Inflammatory macrophage treated with lipopolysaccharide for 1 hour (primary cell): ENCODE data around the gene ZC3H12A.

Experiments
- DNase-seq, 2 donors: peaks; one replicate each; pipeline ENCODE4 v3.0.0-alpha.2; 2020 to 2022

Gene ZC3H12A

DNA sequence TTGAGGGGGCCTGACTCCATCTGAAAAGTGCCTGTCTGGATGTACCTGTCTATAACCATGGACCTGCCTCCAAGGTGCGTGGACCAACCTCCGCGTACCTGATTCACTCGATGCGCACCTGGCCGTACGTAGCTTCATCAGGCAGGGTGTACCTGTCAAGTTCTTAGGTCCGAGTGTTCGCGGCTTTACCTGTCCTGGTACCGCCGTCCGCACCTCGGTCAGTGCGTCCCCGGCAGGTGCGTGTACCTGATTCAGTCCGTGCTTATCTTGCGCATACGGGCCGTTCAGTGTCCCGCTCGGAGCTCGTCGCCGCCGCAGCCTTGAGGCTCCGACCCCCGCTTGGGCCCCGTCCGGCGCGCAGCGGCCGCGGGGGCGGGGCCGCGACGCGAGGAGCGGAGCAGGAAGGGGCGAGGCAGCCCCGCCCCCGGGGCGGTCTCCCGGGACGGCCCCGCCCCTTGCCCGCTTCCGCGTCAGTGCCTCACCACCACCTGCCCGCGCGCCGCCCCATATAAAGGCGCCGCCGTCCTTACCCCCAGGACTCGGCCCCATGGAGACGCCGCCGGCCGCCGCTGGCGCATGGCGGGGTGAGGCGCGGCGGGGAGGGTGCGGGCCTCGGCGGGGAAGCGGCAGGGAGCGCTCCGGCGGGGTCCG is at the start of gene ZC3H12A:
Gene ZC3H12A, plus strand, starts transcription at position 535 of the 651 bp plus-strand sequence. CDS start 917 bp downstream, outside the sequence.
- peak; percentile 91 to 98 for DNase-seq

DNA sequence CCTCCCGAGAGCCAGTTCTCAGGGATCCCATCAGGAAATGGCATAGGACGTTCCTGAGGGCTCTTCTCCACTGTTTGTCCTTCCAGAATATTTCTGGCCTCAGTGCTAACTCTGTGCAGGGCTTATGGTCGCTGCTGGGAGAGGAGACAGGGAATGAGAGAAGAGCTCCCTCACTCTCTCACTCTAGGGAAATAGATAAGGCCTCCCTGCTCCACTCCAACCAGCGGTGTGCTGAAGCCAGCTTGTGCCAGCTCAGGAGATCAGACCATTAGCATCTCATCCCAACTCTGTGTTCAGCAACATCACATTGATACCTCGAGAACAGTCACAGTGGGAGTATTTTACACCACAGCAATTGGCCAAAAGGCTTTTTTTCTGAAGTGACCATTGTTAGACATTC is 49.2 kb upstream of the ZC3H12A start:
- no peak for DNase-seq

DNA sequence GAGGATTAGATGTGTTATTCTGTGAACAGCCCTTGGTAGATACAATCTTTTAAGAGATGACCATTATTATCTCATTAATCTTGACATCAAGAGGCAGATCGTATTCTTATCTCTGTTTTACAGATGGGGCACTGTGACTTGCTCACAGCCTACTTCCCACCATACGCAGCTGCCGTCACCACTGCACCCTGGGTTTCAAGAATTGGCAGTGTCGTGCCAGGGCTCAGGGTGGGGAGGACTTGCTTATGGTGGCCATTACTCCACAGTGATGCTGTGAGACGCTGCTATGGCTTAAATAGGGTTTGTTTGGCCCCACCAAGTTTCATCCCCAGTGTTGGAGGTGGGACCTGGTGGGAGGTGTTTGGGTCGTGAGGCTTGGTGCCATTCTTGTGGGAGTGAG is 45.4 kb upstream of the ZC3H12A start:
- DNase-seq, result no peak

DNA sequence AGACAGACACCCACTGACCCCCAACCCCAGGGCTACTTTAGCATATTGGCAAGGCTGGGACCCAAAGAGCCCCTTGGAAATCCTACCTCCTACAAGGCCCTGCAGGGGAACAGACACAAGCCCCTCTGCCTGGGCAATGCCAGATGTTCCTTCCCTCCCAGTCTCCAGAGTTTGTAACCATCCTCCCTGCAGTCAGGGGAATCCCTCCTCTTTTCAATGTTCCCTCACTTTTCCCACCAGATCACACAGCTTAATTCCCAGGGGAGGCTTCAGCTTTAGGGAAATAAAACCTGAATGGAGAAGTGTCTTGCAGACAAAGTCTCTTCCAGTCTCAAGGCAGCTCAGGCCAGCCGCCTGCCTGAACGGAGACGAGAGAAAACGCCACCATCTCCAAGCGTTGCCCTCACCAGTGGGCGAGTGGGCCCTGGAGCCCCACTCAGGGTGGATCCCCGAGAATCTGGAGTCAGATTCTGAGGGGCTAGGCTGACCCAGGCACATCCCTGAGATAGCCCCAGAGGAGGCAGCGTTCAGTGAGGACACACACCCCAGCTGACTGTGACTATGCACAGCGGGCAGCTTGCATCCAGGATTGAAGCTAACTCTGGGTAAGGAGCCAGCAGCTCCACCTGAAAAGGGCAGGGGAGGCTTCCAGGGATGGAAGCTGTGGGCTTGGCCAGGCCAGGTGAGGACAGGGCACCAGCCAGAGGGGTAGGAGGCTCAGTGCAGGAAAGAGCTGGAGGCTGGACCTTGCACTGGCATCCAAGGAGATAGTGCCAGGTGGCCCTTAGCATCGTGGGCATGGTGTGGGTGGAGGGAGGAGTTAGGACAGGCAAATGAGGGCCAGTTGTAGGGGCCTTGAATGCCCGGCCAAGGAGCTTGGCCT is 44.0 kb upstream of the ZC3H12A start:
- DNase-seq, result no peak

DNA sequence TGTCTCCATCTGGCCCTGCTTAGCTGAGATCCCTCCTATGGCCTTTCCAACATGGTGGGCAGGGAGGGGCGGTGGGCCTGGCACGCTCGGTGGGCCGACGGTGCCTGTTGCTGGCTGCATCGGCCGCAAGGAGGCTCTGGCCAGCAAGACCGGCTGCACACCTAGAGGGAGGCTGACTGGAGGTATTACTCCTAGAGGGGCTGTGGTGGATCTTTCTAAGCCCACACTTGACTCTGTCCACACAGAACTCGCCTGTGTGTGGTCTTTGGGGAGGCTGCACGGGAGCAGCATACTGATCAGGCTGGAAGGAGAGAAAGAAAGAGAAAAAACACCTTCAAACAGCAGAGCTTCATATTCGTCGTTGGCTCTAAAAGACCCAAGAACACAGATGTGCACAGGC is 41.7 kb upstream of the ZC3H12A start:
- DNase-seq, result no peak

GRCh38 chr1:37433171-37433570 is 41.2 kb upstream of the ZC3H12A start:
- no peak for DNase-seq

DNA sequence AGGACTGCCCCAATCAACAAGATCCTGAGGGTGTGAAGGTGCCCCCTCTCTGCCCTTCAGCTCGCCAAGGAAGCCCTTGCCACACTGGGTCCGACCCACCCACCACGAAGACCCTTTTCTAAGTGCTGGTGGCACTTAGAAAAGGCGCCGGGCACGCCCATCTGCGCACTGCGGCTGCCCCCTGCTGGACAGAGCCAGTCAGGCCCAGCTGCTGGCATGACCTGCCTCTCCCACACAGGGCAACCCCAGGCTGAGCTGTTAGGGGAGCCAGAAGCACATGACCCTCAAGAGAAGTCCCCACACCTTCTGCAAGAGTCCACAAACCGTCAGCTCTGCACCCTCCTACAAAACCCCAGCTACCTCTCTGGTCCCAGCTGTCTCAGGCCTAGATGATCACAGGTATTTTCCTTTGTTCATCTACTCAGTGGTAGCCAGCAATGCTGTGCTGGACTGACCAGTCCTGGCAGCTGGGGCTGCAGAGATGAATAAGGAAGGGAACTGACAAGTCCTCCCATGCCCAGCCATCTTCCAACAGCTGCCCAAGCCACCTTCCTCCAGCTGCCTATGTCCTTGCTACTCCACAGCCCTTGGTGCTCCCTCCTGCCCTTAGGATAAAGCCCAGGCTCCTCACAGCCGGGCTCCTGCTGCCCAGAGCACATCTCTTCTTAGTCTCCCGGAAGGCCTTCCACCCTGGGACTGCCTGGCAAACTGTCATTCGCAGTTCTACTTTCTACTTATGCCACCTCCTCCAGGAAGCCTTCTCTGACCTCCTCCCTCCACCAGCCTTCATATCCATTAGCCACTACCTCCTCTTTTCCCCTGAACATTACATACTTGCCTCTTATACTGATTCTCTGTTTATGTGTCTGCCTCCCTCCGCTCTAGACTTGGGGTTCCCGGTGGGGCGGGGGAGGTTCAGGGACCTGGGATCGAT is 39.8 kb upstream of the ZC3H12A start:
- peak; percentile 58 to 74 for DNase-seq

DNA sequence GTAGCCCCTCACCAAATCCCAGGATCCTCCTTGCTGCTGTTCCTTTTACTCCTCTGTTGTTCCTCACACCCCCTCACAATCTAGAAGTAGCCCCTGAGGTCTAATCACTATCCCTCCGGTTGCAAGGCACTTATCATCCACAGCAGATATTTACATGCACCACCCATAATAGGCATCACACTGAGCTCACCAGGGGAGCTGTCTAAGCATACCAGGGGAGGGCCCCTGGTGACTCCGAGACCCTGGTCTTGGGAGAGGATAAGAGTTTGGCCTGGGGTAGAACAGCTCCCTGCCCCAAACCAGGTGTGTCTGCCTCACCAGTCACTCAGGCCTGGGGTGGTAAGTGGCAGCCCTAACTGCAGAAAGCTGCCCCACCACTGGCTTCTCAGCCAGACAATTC is 37.3 kb upstream of the ZC3H12A start:
- DNase-seq, result no peak

- no peak for DNase-seq
Measured at GRCh38 chr1:37438037-37438868, 36.1 kb upstream of the ZC3H12A start.

GRCh38 chr1:37438869-37439343 is 35.5 kb upstream of the ZC3H12A start:
- no peak for DNase-seq

- no peak for DNase-seq
Measured at GRCh38 chr1:37439349-37439995, 34.9 kb upstream of the ZC3H12A start.

DNA sequence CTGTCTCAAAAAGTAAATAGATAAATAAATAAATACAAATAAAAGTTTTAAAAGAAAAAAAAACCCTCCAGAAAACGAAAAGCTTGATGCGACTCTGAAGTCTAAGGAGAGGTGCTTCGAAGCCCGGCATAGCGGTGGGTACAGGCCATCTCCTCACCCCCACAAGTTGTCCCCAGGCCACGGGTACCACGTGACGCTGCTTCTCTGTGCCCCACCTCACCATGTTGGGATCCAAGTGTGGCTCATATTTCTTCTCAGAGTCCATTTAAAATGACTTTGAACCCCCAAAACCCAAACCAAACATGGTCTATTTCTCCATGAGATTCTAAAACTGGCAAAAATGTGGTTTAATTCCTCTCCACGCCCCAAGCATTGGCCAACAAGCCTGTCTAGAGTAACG is 32.9 kb upstream of the ZC3H12A start:
- DNase-seq, result no peak

GRCh38 chr1:37442139-37442538 is 32.2 kb upstream of the ZC3H12A start:
- DNase-seq, result no peak

- DNase-seq, result no peak
Measured at GRCh38 chr1:37442644-37443043, 31.7 kb upstream of the ZC3H12A start.

DNA sequence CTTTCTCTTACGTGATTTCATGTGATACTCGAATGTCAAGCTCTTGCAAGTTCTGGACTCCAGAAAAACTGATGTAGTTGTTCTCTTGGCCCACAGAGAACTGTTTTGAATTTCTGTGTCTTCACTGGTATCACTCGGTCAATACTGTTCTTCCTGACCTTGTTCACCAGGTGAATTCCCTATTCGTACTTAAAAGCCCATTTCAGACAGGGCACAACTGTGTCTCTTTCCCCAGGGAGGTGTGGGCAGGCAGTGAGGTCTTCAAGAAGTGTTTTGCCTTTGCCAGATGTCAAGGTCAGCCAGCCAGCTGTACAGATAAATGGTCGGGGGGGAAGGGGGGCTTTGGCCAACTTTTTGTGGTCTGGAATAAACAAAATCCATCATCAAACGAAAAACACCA is 27.5 kb upstream of the ZC3H12A start:
- no peak for DNase-seq

- no peak for DNase-seq
Measured at GRCh38 chr1:37448185-37448584, 26.2 kb upstream of the ZC3H12A start.

- no peak for DNase-seq
Measured at GRCh38 chr1:37448691-37449417, 25.5 kb upstream of the ZC3H12A start.

DNA sequence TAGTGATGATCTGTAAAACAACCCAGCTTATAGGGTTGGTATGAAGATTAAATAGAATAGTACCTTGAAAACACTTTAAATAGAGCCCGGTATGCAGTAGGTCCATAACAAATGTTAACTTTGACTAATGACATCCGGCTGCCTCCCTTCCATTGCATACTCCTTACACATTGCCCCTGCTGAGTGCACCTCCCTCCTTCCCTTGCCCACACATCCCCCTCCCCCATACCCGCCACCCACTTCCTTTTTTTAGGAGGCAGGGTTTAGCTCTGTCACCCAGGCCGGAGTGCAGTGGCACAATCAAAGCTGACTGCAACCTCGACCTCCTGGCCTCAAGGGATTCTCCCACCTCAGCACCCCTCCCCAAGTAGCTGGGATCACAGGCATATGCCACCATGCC is 24.4 kb upstream of the ZC3H12A start:
- peak; percentile 48 to 66 for DNase-seq

DNA sequence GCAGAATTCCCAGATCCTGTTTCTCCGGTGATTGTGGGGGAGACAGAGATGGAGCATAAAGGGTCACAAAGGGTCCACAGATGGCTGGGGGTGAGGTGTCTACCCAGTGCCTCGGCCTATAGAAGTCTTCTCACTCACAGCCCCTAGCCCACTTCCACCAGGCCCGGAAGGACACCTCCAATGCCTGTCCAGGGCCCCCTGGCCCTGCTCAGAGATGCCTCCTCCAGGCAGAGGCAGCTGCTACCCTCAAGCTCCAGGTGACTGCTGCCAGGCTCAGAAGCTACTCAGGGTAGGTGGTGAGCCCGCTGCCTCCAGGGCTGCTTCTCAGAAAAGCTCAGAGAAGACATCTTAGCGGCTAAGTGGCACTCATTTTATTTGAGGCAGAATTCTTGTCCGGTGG is 22.0 kb upstream of the ZC3H12A start:
- no peak for DNase-seq

DNA sequence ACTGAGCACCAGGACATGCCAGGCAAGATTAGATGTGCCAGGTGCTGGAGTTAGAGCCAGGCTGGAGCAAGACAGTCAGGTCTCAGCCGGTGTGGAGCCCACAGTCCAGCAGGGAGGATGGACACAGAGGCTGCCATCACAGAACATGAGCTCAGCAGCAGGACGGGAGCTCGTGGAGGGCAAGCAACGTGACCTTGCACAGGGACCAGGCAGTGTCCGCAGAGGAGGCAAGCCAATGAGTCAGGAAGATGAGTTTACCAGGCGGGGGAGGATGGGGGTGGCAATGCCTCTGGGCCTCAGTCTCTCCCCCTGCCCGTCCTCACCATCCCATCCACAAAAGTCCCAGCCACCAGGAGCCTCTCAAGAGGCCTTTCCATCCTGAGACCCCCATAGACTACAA is 20.7 kb upstream of the ZC3H12A start:
- DNase-seq, result no peak

DNA sequence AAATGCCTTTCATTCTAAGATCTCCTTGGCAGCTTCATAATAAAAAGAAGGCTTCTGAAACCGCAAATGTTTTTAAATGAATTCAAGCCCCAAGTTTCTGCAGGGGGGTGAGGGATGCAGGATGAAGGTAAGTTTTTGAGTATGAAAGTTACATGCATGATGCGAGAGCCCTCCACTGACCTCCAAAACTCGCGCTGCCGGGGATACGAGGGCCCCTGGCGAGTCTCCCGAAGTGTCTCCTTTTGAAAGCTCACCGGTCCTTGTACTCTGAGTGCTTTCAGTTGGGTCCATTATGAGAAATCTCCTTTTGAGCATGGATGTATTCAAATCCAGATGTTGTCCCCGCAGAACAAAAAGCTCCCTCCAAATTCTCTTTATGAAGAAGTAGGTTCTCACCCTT is 18.9 kb upstream of the ZC3H12A start:
- no peak for DNase-seq
